Astrocyte of the spinal cord (primary cell): ENCODE results near the gene POFUT2.

ENCODE experiments used
- DNase-seq: peaks from one replicate; pipeline ENCODE4 v3.0.0; 2011; ENCODE audit warnings: low read depth, low spot score
- H3K4me3 ChIP-seq: 2 replicates; pipeline ENCODE4 v1.5.1; 2011; ENCODE audit warnings: low read depth, mild to moderate bottlenecking, low read length, moderate library complexity
- in situ Hi-C: cut with HindIII; loops from 2 replicates; pipeline ENCODE4 v1.10.0; 2017; ENCODE audit warnings: low sequenced_read_pairs
- TF ChIP-seq, protein P1 (sequence below): IDR thresholded peaks from 2 replicates; pipeline ENCODE4 v1.5.1; 2012; ENCODE audit warnings: low read depth, mild to moderate bottlenecking, low read length, inconsistent platforms

The POFUT2 gene

DNA sequence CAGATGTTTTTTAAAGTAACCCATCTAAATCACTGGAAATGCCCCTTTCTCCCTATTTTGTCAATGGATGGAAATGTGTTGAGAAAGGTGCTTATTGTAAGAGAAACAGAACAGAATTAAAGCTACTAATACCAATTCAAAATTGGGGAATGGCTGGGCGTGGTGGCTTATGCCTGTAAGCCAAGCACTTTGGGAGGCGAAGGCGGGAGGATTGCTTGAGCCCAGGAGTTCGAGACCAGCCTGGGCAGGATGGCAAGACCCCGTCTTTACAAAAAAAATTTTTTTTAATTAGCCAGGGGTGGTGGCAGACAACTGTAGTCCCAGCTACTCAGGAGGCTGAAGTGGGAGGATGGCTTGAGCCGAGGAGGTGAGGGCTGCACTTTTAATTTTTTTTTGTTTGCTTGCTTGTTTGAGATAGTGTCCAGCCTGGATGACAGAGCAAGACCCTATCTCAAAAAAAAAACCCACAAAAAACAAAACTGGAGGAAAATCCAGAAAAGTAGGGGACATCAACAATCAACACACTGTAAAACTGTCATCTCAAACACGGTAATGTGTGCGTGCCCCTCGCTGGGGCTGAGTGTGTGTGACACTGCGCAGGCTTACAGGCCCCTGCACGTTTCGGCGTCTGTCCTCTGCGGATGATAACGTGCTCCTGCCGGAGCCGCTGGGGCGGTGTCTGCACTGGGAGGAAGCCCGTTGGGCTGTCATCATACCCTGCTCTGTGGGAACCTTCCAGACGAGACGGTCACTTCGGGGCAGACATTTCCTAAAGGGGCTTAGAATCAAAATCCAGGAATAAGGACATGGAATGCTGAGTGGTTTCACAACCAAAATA is 11.6 kb upstream of the POFUT2 start:
- DNase-seq = no peak
- in situ Hi-C loops = no loop called here
- no peak overlapping the region for H3K4me3 ChIP-seq
- TF ChIP-seq, protein P1, sequence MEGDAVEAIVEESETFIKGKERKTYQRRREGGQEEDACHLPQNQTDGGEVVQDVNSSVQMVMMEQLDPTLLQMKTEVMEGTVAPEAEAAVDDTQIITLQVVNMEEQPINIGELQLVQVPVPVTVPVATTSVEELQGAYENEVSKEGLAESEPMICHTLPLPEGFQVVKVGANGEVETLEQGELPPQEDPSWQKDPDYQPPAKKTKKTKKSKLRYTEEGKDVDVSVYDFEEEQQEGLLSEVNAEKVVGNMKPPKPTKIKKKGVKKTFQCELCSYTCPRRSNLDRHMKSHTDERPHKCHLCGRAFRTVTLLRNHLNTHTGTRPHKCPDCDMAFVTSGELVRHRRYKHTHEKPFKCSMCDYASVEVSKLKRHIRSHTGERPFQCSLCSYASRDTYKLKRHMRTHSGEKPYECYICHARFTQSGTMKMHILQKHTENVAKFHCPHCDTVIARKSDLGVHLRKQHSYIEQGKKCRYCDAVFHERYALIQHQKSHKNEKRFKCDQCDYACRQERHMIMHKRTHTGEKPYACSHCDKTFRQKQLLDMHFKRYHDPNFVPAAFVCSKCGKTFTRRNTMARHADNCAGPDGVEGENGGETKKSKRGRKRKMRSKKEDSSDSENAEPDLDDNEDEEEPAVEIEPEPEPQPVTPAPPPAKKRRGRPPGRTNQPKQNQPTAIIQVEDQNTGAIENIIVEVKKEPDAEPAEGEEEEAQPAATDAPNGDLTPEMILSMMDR = no peak

DNA sequence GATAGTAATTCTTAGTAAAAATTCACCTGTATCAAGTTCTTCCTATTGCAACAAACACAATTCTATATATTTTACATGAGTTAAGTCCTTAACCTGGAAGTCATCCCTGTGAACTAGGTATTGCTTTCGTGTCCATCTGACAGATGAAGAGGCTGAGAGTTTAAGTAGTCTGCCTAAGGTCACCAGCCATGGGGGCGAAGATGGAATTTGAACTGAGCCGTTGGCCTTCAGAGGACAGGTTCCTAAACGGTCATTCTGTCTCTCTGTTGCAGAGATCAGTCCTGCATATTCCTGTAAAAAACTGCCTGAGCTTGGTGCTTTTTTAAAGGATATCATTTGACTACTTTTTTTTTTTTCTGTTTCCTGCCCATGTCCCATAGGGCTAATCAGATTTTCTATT is 10.2 kb upstream of the POFUT2 start:
- H3K4me3 ChIP-seq = no peak overlapping the region
- TF ChIP-seq, protein P1 = no peak
- in situ Hi-C loops = no loop called here
- no peak for DNase-seq

DNA sequence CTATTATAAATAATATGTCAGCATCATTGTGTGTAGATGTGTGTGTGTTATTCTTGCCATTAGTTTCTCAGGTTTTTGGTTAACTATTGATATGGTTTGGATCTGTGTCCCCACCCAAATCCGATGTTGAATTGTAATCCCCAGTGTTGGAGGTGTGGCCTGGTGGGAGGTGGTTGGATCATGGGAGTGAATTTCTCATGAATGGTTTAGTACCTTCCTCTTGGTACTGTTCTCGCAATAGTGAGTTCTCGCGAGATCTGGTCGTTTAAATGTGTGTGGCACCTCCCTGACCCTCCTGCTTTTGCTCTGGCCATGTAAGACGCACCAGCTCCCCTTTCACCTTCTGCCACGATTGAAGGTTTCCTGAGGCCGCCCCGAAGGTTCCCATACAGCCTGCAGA is 9.6 kb upstream of the POFUT2 start:
- DNase-seq = no peak
- H3K4me3 ChIP-seq = no peak overlapping the region
- in situ Hi-C loops = no loop called here
- TF ChIP-seq, protein P1 = no peak

DNA sequence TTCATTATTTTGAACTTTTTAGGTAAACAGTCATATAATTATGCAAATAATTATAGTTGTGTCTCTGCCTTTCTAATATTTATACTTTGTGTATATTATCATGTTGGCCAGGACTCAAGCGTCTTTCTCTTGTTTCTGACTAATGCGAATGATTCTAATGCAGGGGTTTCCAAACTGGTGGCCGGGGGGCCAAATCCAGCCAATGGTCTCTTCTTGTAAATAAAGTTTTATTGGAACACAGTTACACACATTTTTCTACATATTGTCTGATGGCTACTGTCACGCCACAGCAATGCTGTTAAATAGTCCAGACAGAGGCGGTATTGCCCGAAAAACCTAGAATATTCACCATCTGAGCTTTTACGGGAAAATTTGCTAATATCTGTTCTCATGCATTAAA is 8.9 kb upstream of the POFUT2 start:
- in situ Hi-C loops = no loop called here
- TF ChIP-seq, protein P1 = no peak
- no peak for DNase-seq
- no peak overlapping the region for H3K4me3 ChIP-seq

DNA sequence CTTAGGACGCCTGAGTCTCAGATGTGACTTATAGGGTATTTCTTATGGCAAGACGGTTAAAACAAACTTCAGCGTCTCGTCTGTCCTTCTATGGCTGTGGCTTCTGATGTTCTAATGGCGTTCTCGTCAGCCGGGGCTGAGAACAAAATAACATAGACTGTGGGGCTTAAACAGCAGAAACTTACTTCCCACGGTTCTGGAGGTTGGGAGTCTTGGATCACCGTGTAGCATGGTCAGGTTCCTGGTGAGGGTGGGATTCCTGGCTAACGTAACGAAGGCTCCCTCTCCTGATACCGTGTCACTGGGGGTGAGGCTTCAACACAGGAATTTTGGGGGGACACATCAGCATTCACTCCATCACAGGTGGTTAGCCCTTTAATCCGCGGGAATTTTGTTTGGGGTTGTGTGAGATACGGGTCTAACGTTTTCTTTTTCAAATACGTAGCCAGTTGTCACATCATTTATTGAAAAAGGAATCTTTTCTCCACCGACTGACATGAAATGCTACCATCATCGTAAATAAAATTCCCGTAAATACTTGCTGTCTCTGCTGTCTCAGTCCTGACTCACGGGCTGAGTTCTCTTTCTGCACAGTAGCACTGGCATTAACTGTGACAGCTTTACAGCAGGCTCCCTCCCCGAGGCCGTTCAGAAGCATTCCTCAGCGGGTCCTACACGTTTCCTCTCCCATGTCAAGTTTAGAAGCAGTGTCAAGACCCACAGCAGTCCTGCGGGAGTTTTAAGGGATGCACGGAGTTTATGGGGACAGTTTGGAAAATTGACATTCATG is 8.1 kb upstream of the POFUT2 start:
- TF ChIP-seq, protein P1 = no peak
- DNase-seq = peak; percentile 75
- in situ Hi-C loops = no loop called here
- no peak overlapping the region for H3K4me3 ChIP-seq

DNA sequence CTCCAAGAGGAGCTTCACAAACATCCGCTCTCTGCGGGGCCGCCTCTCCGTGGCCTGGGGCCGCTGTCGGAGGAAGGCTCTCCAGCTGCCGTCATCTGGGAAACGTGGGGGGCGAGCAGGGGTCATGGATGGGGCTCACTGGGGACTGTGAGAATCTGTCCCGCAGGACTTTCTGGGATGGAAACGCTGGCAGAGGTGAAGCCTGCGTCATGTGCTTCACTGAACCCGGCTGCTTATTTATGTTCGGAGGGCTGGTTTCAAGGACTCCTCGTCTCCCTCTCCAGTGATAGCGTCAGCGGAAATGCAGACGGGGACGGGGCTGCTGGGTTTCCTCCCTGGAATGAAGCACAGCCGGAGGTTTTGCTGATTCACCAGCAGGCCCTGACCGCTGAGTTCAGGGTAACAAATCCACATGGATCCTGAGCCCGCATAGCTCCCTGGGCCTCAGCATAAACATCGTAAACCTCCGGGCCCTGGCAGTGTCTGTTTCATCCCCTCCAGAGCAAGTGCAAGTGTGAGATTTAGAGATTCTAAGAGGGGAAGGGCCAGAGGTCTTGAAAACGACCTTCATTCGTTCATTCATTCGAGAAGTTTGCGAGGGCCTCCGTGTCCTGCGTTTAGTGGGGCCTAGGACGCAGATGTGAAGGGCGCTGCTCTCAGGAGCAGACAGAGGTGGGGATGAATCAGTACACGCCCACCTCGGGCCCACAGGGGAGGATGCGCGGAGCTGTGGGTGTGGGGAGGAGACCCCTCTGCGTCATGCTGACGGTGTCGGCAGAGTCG is 7.0 kb upstream of the POFUT2 start:
- in situ Hi-C loops = no loop called here
- H3K4me3 ChIP-seq = no peak overlapping the region
- TF ChIP-seq, protein P1 = no peak
- DNase-seq = peak; percentile 100
